NCI-H2227 (cell line): ENCODE data around the gene ZNF300.
"Not testable (repeated sequence)": the region's sequence is repeated elsewhere in the genome, so short reads cannot be mapped to it uniquely, and the experiment has no call there.

Experiments used
- DNase-seq: peaks from one replicate; lab custom pipeline; 2025; ENCODE audit not compliant: unreplicated experiment; lab: John Stamatoyannopoulos, UW

Gene ZNF300

DNA sequence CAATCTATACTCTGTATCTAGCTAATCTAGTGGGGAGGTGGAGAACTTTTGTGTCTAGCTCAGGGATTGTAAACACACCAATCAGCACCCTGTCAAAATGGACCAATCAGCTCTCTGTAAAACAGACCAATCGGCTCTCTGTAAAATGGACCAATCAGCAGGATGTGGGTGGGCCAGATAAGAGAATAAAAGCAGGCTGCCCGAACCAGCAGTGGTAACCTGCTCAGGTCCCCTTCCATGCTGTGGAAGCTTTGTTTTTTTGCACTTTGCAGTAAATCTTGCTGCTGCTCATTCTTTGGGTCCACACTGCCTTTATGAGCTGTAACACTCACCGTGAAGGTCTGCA lies 58.5 kb downstream of the ZNF300 start, which contains the start of gene IRGM:
Gene IRGM (plus strand): TSS at position 214 of the 346 bp plus-strand sequence. CDS start 1,603 bp downstream, outside the sequence.
- not testable (repeated sequence) for DNase-seq

- DNase-seq: not testable (repeated sequence)
These were observed 59.5 kb downstream of the ZNF300 start for GRCh38 chr5:150845185-150845859.
